ENCODE results near the gene RNF180. TPM values are rescaled to one million over a fixed set of nuclear protein-coding genes. Genes with fewer than 3 reads are reported as not detected.

The RNF180 gene
- total and polyA plus RNA-seq, 8 donors, result 1.3 to 7.2 (median 5.7) TPM

- no peaks in the 10 kb centered on the region for H3K36me3 ChIP-seq
- intact Hi-C loops (cut with DNase I), result loop anchor here in 2 of 3 donors (5.0 to 10.0 kb wide), 2 partner anchors 56 to 463 kb away; no protein-coding TSS in a partner anchor
- no peak for TF ChIP-seq CTCF (IDR thresholded peaks at IDR 0.05)
- FAIRE-seq, result no peak
- H3K4me3 ChIP-seq, result no peak overlapping the region
- H3K4me1 ChIP-seq, result no peaks in the 10 kb centered on the region
- no peaks in the 10 kb centered on the region for H3K9me3 ChIP-seq
- DNase-seq, result no peak
- H3K27me3 ChIP-seq, result no peaks in the 10 kb centered on the region
- H3K27ac ChIP-seq, result no peak overlapping the region
- ATAC-seq, result no peak
Measured at GRCh38 chr5:64149268-64149667, 16.4 kb upstream of the RNF180 start.

- TF ChIP-seq CTCF (IDR thresholded peaks at IDR 0.05), result no peak
- ATAC-seq (no peak), DNase-seq (peak in 1 of 6 donors; percentile 65), FAIRE-seq (no peak)
- H3K4me1 ChIP-seq, result no peaks in the 10 kb centered on the region
- H3K27ac ChIP-seq, result no peak overlapping the region
- no peaks in the 10 kb centered on the region for H3K27me3 ChIP-seq
- no peak overlapping the region for H3K4me3 ChIP-seq
- H3K9me3 ChIP-seq, result no peaks in the 10 kb centered on the region
- no peaks in the 10 kb centered on the region for H3K36me3 ChIP-seq
- intact Hi-C loops (cut with DNase I), result loop anchor here in 2 of 3 donors (5.0 to 10.0 kb wide), 3 partner anchors 55 to 475 kb away; no protein-coding TSS in a partner anchor
- WGBS, 2 donors, result 90 to 96% methylated on average over 33 of the region's 33 CpGs
Measured at GRCh38 chr5:64149857-64150521, 15.7 kb upstream of the RNF180 start.

- Histone ChIP-seq H3K4me3 (no peak overlapping the region), H3K36me3 (no peaks in the 10 kb centered on the region), H3K27me3 (no peaks in the 10 kb centered on the region), H3K4me1 (no peaks in the 10 kb centered on the region), H3K27ac (no peak overlapping the region), H3K9me3 (no peaks in the 10 kb centered on the region)
- 72 to 79% methylated on average over 1 of the region's 1 CpG for WGBS, 2 donors
- ATAC-seq, result no peak
- DNase-seq, result no peak
- intact Hi-C loops (cut with DNase I), result loop anchor here in 1 of 3 donors (10.0 kb wide), 1 partner anchor 469 kb away; no protein-coding TSS in a partner anchor
- no peak for TF ChIP-seq CTCF (IDR thresholded peaks at IDR 0.05)
- FAIRE-seq, result no peak
Measured at GRCh38 chr5:64156261-64156660, 9.4 kb upstream of the RNF180 start.

GRCh38 chr5:64158827-64159226 is 6.8 kb upstream of the RNF180 start:
- intact Hi-C loops (cut with DNase I), result loop anchor here in 1 of 3 donors (10.0 kb wide), 1 partner anchor 466 kb away; no protein-coding TSS in a partner anchor
- WGBS, 2 donors, result 93 to 98% methylated on average over 2 of the region's 2 CpGs
- Histone ChIP-seq H3K36me3 (no peaks in the 10 kb centered on the region), H3K4me3 (no peak overlapping the region), H3K9me3 (no peaks in the 10 kb centered on the region), H3K4me1 (no peaks in the 10 kb centered on the region), H3K27me3 (no peaks in the 10 kb centered on the region), H3K27ac (no peak overlapping the region)
- FAIRE-seq (no peak), ATAC-seq (no peak), DNase-seq (no peak)
- no peak for TF ChIP-seq CTCF (IDR thresholded peaks at IDR 0.05)

GRCh38 chr5:64160201-64160600 is 5.4 kb upstream of the RNF180 start:
- no peaks in the 10 kb centered on the region for H3K9me3 ChIP-seq
- no peak for FAIRE-seq
- no peaks in the 10 kb centered on the region for H3K36me3 ChIP-seq
- peaks cover 0 to 4% (median 0%) of the 10 kb centered on the region in 3 donors for H3K4me1 ChIP-seq
- WGBS, 2 donors, result 87 to 91% methylated on average over 6 of the region's 6 CpGs
- DNase-seq, result no peak
- H3K27me3 ChIP-seq, result no peaks in the 10 kb centered on the region
- intact Hi-C loops (cut with DNase I), result no loop called here
- no peak for TF ChIP-seq CTCF (IDR thresholded peaks at IDR 0.05)
- no peak for ATAC-seq
- H3K4me3 ChIP-seq, result no peak overlapping the region
- no peak overlapping the region for H3K27ac ChIP-seq

All from pancreas (tissue), 10 donors.